NCI-H1694 treated with DMSO at 0.1 percent for 48 hours (cell line): ENCODE measurements around the gene ZNF490.
"Not testable (repeated sequence)": the region's sequence is repeated elsewhere in the genome, so short reads cannot be mapped to it uniquely, and the experiment has no call there.

Experiments used
- DNase-seq: peaks from one replicate; lab custom pipeline; 2025; lab: John Stamatoyannopoulos, UW

ZNF490 gene

DNA sequence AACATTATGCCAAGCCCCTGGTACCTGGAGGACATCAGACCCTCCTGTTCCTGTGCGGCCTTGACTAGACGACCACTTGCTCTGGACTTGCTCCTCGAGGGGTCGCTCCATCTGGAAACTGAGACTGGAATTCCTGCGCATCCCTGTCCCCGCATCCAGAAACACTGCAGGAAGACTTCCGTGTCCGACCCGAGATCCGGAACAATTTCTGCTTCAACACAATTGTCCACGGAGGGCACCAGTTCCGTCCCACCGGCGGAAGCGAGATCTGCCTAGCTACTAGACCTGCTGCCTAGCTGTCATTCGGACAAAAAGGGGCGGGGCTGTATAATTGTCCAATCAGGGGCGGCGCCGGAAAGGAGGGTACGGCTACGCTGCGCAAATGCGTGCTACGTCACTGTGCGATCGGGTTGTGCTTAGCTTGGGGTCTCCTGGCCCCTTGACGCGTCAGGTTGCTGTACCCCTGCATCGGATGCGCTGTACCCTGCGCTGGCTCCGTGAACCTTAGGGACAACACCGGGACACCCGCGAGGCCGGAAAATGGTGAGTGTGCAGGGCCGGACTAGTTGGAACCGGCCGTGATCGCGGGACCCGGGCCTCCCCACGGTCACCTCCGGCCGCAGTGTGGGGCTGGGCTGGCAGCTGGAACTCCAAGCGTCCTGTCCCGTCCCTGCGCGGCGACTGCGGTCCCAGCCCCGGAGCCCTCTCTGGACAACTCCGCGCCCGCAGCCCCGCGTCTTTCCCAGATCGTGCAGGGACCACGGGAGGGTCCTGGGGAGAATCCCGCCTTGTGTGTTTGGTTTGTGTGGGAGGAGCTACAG, at the start of gene ZNF490, which contains the start of gene ZNF791:
ZNF490 (minus strand) TSS at position 274 of the 821 bp plus-strand sequence; CDS start at position 141, 133 bp downstream.
ZNF791 (plus strand) TSS at position 381 of the 821 bp plus-strand sequence; CDS start at position 541, 160 bp downstream.
- peak; percentile 93 for DNase-seq

DNA sequence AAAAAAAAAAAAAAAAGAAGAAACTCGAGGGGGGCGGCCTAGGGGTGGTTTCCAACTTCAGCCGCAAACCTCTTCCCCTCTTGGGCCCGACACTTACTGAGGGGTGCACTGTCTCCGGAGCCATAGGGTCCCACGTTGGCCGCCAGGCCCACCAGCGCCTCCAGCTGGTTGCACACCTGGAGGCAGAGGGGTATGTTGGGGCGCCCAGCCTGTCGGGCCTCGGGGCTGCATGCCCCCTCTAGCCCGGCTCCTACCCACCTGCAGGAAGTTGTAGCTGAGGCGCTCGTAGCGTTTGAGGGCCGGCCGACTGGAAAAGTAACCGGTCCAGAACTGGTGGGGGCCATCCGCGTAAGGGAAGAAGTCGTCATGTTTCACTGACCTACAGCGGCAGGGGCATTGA, 47.4 kb upstream of the ZNF490 start:
- no peak for DNase-seq

DNA sequence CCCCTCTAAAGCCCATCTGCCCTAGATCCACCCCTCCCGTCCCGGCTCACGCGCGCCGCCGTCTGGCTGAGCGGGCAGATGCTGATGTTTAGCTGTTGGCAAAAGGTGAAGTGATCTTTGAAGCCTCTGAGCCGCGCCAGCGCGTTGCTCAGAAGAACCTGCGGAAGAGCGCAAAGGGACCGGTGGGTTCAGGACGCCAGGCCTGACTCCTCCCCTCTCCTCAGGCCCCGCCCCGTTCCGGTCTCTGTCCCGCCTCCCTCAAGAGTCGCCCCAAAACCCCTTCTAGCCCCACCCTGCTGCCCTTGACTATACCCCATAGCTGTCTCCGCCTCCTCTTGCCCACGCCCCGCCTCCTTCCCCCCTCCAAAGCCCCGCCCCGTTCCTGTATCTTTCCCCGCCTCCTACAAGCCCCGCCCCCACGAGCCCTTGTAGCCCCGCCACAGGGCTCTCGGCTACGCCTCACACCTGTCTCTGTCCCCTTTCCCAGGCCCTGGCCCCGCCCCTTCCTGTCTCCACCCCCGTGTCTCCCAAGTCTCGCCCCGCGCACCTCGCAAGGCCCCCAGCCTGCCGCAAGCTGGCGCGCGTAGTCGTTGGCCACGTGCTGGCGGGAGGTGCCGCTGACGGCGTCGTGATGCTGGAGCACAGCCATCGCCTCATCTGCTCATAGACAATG, 46.4 kb upstream of the ZNF490 start:
- no peak for DNase-seq

DNA sequence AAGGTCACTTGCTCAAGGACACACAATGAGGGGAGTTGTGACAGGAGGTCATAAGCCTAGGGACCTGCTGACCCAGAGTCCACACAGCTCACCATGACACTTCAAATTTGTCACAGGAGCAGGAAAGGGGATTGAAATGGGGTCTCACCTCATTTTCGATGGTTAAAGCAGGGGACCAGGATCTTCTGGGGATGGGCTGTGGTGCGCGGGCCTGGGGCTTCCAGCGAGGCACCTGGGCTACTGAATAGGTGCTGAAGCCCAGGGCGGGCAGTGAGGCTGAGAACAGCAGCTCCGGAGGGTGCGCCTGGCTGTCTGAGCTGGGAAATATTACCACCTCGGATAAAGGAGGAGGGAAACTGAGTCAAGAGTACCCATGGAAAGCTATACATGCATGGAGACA, 44.9 kb upstream of the ZNF490 start:
- DNase-seq, result no peak

- DNase-seq, result no peak
Observed at GRCh38 chr19:12652219-12652618, 41.6 kb upstream of the ZNF490 start.

GRCh38 chr19:12649941-12650340, 39.3 kb upstream of the ZNF490 start:
- no peak for DNase-seq

DNA sequence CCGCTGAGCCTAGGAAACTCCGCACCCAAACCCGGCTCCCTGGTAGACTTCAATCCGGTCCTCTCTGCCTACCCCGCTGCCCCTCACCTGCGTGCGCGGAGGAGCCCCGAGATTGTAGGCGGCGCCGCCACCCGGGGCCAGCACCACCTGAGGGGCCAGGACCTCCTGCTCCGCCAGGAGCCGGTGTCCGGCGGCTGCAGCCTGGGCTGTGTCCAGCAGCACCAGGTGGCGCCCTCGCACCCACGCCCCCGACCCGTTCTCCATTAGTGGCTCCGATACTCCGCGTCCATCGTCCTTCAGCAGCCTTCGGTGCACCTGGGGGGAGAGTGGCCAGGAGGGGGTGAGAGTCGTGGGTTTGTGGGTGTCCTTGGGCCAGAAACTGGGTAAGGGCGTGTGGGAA, 37.5 kb upstream of the ZNF490 start:
- no peak for DNase-seq

GRCh38 chr19:12647490-12648071, 37.0 kb upstream of the ZNF490 start:
- DNase-seq, result no peak

GRCh38 chr19:12647047-12647446, 36.4 kb upstream of the ZNF490 start:
- DNase-seq, result no peak

GRCh38 chr19:12646551-12646950, 35.9 kb upstream of the ZNF490 start:
- DNase-seq, result no peak

DNA sequence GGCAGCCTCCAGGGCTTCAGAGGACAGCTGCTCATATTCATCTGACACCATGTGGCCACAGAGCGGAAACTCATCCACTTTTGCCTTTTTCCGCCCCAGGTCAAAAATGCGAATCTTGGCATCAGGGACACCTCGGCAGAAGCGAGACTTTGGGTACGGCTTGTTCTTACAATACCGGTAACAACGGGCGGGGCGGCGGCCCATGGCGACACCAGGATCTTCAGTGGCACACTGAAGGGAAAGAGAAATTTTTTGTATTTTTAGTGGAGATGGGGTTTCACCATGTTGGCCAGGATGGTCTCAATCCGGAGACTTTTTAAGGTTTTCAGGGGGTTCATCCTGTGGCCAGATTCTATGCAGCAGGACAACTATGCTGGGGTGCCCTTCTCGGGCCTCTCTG, 33.1 kb upstream of the ZNF490 start:
- not testable (repeated sequence) for DNase-seq

GRCh38 chr19:12642506-12642905, 31.9 kb upstream of the ZNF490 start:
- DNase-seq, result no peak

GRCh38 chr19:12641456-12641855, 30.8 kb upstream of the ZNF490 start:
- no peak for DNase-seq

DNA sequence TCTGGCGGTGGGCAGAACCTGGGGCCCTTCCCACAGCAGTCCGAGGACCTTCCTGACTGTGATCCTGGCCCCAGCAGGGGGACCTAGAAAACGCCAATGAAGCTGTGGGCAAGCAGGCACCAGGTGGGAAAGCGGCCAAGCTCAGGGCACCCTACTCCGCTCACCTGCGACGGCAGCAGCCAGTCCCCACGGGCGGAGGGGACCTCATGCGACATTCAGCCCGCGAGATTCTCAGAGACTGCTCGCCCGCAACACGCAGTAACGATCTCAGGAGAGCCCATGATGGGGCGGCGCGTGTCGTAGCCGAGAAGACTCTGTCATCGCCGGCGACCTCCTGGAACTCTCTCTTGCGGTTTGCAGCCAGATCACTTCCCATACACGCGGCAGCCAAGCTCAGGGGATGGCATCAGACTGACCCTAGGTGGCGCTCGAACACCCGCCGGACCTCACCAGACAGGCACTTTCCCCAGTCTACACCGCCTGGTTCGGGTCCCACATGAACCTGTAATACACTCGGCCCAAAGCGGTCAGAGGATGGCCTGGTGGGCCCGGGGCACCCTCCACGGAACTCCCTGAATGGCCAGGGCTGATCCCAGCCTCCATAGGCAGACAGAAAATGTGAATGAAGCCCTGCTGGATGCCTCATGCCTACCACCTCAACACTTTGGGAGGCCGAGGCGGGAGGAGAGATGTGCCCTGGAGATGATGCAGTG, 29.4 kb upstream of the ZNF490 start:
- DNase-seq, result peak; percentile 45

DNA sequence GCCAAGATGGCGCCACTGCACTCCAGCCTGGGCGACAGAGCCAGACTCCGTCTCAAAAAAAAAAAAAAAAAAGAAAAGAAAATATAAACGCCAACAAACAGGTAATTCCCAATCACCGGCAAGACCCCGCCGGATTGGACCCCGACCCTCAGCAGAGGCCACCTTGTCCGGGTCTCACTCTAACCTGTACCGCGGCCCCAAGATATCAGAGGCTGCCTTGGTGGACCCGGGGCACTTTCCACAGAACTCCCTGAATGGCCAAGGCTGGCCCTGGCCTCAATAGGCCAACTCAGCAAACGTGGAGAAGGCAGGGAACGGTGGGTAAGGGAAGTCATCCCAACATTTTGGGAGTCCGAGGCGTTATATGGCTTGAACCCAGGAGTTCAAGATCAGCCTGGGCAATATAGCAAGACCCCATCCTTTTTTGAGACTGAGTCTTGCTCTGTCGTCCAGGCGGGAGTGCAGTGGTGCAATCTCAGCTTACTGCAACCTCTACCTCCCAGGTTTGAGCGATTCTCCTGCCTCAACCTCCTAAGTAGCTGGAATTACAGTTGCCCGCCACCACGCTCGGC, 28.1 kb upstream of the ZNF490 start:
- no peak for DNase-seq

GRCh38 chr19:12636631-12637030, 26.0 kb upstream of the ZNF490 start:
- no peak for DNase-seq

DNA sequence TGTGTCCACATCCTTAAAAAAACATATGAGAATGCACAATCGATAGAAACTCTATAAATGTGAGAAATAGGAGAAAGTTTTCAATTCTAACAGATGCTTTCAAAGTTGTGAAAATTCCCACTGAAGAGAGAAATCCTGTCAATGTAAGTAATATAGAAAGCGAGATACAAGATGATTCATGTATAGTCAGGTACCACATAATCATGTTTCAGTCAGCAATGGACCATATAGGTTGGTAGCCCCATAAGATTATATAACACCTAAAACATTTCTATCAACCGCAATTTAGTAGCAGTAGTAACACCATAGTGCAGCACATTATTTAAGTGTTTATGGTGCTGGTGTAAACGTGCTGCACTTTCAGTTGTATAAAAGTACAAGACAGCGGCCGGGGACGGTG, 18.6 kb upstream of the ZNF490 start:
- DNase-seq, result no peak

DNA sequence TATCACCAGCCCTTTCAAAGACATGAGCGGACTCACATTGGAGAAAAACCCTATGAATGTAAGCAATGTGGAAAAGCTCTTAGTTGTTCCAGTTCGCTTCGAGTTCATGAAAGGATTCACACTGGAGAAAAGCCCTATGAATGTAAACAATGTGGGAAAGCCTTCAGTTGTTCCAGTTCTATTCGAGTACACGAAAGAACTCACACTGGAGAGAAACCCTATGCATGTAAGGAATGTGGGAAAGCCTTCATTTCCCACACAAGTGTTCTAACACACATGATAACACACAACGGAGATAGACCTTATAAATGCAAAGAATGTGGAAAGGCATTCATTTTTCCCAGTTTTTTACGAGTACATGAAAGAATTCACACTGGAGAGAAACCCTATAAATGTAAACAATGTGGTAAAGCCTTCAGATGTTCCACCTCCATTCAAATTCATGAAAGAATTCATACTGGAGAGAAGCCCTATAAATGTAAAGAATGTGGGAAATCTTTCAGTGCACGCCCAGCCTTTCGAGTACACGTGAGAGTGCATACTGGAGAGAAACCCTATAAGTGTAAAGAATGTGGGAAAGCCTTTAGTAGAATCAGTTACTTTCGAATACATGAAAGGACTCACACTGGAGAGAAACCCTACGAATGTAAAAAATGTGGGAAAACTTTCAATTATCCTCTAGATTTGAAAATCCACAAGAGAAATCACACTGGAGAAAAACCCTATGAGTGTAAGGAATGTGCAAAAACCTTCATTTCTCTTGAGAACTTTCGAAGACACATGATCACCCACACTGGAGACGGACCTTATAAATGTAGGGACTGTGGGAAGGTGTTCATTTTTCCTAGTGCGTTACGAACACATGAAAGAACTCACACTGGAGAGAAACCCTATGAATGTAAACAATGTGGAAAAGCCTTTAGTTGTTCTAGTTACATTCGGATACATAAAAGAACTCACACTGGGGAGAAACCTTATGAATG, 17.7 kb upstream of the ZNF490 start:
- no peak for DNase-seq

DNA sequence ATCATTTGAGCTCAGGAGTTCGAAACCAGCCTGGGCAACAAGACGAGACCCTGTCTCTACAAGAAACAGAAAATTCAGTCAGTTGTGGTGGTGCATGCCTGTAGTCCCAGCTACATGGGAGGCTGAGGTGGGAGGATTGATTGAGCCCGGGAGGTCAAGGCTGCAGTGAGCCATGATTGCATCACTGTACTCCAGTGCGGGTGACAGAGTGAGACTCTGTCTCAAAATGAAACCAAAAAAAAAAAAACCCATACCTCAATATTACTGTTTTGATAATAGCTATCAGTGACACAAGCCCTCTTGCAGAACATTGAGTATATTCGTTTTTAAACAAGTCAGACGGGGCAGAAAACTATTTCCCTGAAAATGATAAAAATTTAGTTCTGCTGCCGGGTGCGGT, 16.3 kb upstream of the ZNF490 start:
- DNase-seq, result no peak

DNA sequence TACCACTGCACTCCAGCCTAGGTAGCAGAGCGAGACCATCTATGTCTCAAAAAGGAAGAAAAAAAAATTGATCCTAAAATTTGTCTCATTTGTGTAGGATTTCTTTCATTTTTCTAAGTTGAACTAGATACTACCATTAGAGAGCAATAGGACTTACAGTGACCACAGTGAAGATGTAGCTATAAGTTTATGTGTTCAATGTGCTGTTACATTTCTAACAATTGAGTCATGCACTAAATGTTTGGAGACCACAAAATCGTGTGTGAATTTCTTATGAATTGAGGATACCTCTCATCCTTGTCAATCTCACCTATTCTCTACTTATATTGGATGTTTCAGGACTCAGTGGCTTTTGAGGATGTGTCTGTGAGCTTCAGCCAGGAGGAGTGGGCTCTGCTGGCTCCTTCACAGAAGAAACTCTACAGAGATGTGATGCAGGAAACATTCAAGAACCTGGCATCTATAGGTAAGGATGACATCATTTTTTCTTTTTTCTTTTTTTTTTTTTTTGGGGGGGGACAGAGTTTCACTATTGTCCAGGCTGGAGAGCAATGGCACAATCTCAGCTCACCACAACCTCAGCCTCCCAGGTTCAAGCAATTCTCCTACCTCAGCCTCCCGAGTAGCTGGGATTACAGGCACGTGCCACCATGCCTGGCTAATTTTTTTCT, 12.9 kb upstream of the ZNF490 start:
- no peak for DNase-seq
